ENCODE results near the gene EIF1AX.

- no peak for TF ChIP-seq CTCF (IDR thresholded peaks at IDR 0.05; ENCODE audit: low read depth, low read length)
- TF ChIP-seq MYC (IDR thresholded peaks at IDR 0.05; ENCODE audit: low read depth, low read length): no peak
- TF ChIP-seq POLR2A (IDR thresholded peaks at IDR 0.05; ENCODE audit: extremely low read depth, insufficient read length): no peak
- TF ChIP-seq MAX (IDR thresholded peaks at IDR 0.05; ENCODE audit: low read depth, low read length): no peak
Observed at GRCh38 chrX:20173856-20174255, 32.2 kb upstream of the EIF1AX start.
